Body of pancreas (tissue), 4 donors: ENCODE measurements around the gene GAK. TPM values are rescaled to one million over a fixed set of nuclear protein-coding genes. Genes with fewer than 3 reads are reported as not detected.

Experiments used
- ATAC-seq: fragments of 150-250 bp; one replicate; pipeline ENCODE4 v1.9.1; 2016
- DNase-seq, 4 donors: peaks; one replicate each; pipeline ENCODE4 v3.0.0-alpha.2; 2019
- H3K27ac ChIP-seq, 4 donors: fragments of 200-600 bp; sonication (generic); 1 replicate in 3 of 4; 2 replicates in 1 of 4; pipeline versions ENCODE4 v1.5.1 to v1.6.1; 2016 to 2019; ENCODE audit warnings: mild to moderate bottlenecking in 1 of 4, mixed read lengths in 1 of 4, moderate library complexity in 1 of 4
- H3K27me3 ChIP-seq, 2 donors: fragments of 200-600 bp; sonication (generic); one replicate each; pipeline ENCODE4 v1.6.0; 2016; ENCODE audit warnings: mild to moderate bottlenecking in 1 of 2
- H3K36me3 ChIP-seq, 2 donors: fragments of 200-600 bp; sonication (generic); replicated peaks in 1 of 2; 2 replicates each; pipeline ENCODE4 v1.5.1; 2016; ENCODE audit warnings: low read depth in 2 of 2; ENCODE audit not compliant: insufficient read depth in 1 of 2
- H3K4me1 ChIP-seq: fragments of 200-600 bp; sonication (generic); one replicate; pipeline ENCODE4 v1.6.0; 2016
- H3K4me3 ChIP-seq, 2 donors: fragments of 200-600 bp; sonication (generic); 1 replicate in 1 of 2; 2 replicates in 1 of 2; pipeline ENCODE4 v1.5.1; 2016 to 2019
- H3K9me3 ChIP-seq, 3 donors: fragments of 200-600 bp; sonication (generic); 1 replicate in 2 of 3; 2 replicates in 1 of 3; pipeline ENCODE4 v1.5.1; 2016
- CTCF ChIP-seq, 7 experiments: fragments of 450-650 bp in 4 of 7; fragments of 200-600 bp in 3 of 7; sonication (generic) in 3 of 7; IDR thresholded peaks; one replicate each; pipeline ENCODE4 v1.5.1; 2016 to 2019; ENCODE audit warnings: antibody characterized with exemption in 7 of 7
- POLR2A ChIP-seq, 3 donors: fragments of 450-650 bp; IDR thresholded peaks; one replicate each; pipeline ENCODE4 v1.6.1; 2016; ENCODE audit warnings: antibody characterized with exemption in 3 of 3, mild to moderate bottlenecking in 2 of 3
- WGBS, 2 donors: methylation state at CpG; one replicate each; pipeline ENCODE4 v1.1.5; 2017; 5-methylcytosine and 5-hydroxymethylcytosine counted together
- intact Hi-C: fragments of 100-400 bp; cut with DNase I; formaldehyde crosslinking; loops from one replicate; pipeline ENCODE4 v1.15.1; 2023
- total RNA-seq, 2 donors: library from RNA; depleted of rRNA; stranded (reverse); fragments of >200 nt; gene quantifications; one replicate each; pipeline ENCODE4 v1.1.0, GENCODE V29; 2016

The GAK gene
- total RNA-seq, 2 donors from 2014 or later, result 126 to 127 TPM

GRCh38 chr4:963276-964225 lies 31.4 kb upstream of the GAK start:
- H3K27me3 ChIP-seq, result no peaks in the 10 kb centered on the region
- no peaks in the 10 kb centered on the region for H3K9me3 ChIP-seq
- TF ChIP-seq CTCF (IDR thresholded peaks at IDR 0.05) (no peak), POLR2A (IDR thresholded peaks at IDR 0.05) (no peak)
- intact Hi-C loops, result no loop called here
- H3K36me3 ChIP-seq, result no peaks in the 10 kb centered on the region
- DNase-seq, result no peak
- H3K4me3 ChIP-seq, result no peak overlapping the region
- H3K27ac ChIP-seq, result no peak overlapping the region
- ATAC-seq, result no peak
- H3K4me1 ChIP-seq, result peaks cover 3% of the 10 kb centered on the region
- 89 to 93% methylated on average over 23 to 35 of the region's 39 CpGs for WGBS, 2 donors

DNA sequence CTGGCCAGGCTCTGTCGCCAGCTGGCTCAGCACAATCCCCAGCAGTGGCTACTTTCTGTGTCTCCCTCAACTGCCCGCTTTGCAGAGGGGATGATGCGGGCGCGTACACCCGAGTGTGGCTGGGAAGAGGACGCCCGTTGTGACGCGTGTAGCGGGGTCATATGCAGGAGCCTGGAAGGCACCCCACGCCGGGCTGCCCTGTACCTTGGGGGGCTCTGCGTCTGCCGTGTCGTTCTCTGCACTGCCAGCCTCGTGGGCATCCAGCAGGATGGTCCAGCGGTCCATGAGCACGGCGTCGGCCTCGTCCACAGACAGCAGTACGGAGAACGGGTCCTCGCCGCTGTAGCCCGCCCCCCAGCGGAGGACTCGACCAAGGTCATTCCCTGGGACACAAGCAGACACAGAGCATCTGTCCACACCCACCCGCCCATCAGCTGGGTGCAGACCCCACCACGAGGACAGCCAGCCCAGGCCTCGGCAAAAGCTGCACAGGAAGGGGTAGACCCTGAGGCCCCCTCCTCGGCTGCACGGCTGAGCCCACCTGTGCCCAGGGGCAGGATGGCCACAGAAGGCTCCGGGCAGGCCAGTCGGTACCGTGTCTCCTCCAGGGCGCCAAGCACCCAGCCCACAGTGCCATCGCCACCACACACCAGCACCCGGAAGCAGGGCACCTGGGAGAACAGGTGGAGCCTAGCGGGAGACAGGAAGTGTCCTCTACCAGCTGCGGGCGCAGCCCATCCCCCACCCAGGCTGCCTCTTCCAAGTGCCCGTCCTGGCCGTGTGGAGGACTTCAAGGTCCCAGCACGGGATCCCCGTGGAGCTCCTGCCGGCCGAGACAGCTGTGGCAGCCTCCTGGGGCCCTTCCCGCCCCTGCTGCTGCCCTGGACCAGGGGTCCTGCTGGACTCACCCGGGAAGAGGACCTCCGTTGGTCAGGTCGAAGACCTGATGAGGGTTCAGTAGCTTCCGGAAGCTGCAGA lies 30.4 kb upstream of the GAK start:
- Histone ChIP-seq H3K4me3 (no peak overlapping the region), H3K9me3 (no peaks in the 10 kb centered on the region), H3K4me1 (no peaks in the 10 kb centered on the region), H3K36me3 (no peaks in the 10 kb centered on the region), H3K27me3 (no peaks in the 10 kb centered on the region), H3K27ac (no peak overlapping the region)
- 88% methylated on average over 7 to 46 of the region's 54 CpGs for WGBS, 2 donors
- intact Hi-C loops, result no loop called here
- no peak for DNase-seq
- no peak for ATAC-seq
- TF ChIP-seq CTCF (IDR thresholded peaks at IDR 0.05) (no peak), POLR2A (IDR thresholded peaks at IDR 0.05) (no peak)

GRCh38 chr4:961351-962230 lies 29.5 kb upstream of the GAK start:
- ATAC-seq (no peak), DNase-seq (no peak)
- Histone ChIP-seq H3K9me3 (no peaks in the 10 kb centered on the region), H3K27me3 (no peaks in the 10 kb centered on the region), H3K27ac (no peak overlapping the region), H3K4me3 (no peak overlapping the region), H3K4me1 (no peaks in the 10 kb centered on the region), H3K36me3 (no peaks in the 10 kb centered on the region)
- 90 to 94% methylated on average over 2 to 49 of the region's 52 CpGs for WGBS, 2 donors
- intact Hi-C loops, result no loop called here
- TF ChIP-seq CTCF (IDR thresholded peaks at IDR 0.05), result no peak

DNA sequence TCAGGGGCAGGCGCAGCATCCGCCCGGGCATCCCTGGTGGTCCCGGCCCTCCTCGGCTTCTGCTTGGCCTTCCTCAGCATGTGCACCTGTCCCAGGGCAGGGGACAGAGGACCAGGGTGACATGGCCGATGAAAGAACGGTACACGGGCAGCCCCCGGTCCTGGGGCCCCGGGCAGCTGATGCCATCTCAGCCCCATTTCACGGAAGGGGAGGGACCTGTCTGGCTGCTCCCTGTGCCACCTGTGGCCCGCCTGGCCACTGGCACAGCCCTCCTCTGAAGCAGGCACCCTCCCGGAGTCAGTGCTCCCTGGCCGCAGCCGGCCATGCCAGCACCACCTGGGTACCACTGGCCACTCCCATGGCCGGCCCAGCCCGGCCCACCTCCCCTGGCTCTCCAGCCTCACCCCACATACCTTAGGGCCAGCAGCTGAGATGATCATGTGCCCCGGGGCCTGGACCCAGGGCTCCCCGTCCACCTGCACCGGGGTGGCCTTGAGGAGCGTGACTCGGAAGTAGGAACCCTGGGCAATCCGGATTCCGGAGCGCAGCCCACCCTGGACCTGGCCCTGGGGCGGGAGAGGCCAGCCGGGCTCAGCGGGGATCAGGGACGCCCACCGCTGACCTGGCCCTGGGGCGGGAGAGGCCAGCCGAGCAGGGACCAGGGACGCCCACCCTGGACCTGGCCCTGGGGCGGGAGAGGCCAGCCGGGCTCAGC lies 28.7 kb upstream of the GAK start:
- TF ChIP-seq CTCF (IDR thresholded peaks at IDR 0.05) (no peak), POLR2A (IDR thresholded peaks at IDR 0.05) (no peak)
- no peaks in the 10 kb centered on the region for H3K4me1 ChIP-seq
- no peaks in the 10 kb centered on the region for H3K36me3 ChIP-seq
- DNase-seq, result no peak
- H3K27ac ChIP-seq, result no peak overlapping the region
- no peaks in the 10 kb centered on the region for H3K9me3 ChIP-seq
- intact Hi-C loops, result no loop called here
- WGBS, 2 donors, result 60 to 89% methylated on average over 1 to 27 of the region's 35 CpGs
- no peak for ATAC-seq
- no peak overlapping the region for H3K4me3 ChIP-seq
- H3K27me3 ChIP-seq, result no peaks in the 10 kb centered on the region
